IPS-18c (cell line): ENCODE measurements around the gene TENM3.
"Not testable (repeated sequence)": the region's sequence is repeated elsewhere in the genome, so short reads cannot be mapped to it uniquely, and the experiment has no call there.

ENCODE experiments used
- H3K4me3 ChIP-seq: 2 replicates; pipeline ENCODE4 v1.7.0; 2013; ENCODE audit warnings: low read depth, mild to moderate bottlenecking, low read length, moderate library complexity; ENCODE audit not compliant: insufficient read depth
- H3K9me3 ChIP-seq: one replicate; pipeline ENCODE4 v1.6.1; 2013; ENCODE audit warnings: mild to moderate bottlenecking, low read length, moderate library complexity; ENCODE audit not compliant: control insufficient read depth, insufficient read depth

TENM3 gene

DNA sequence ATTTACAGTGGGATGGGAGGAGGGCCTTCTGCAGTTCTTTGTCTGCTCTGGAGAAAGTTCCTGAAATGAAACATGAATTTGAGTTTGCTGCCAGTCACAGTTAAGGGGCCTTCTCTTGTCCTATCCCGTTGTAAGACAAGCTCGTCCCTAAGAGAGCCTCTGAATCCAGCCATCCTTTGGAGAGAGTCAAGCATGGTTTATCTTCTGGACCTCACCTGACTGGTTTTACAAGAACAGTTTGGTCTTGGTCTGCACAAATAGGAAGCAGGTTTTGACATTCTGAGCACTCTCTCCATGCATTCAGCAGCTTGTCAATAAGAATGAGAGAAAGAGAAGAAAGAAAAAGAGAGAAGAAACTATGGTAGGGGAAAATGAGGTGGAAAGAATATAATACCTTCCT lies 20.4 kb upstream of the TENM3 start:
- no peak overlapping the region for H3K4me3 ChIP-seq
- H3K9me3 ChIP-seq: no peaks in the 10 kb centered on the region

DNA sequence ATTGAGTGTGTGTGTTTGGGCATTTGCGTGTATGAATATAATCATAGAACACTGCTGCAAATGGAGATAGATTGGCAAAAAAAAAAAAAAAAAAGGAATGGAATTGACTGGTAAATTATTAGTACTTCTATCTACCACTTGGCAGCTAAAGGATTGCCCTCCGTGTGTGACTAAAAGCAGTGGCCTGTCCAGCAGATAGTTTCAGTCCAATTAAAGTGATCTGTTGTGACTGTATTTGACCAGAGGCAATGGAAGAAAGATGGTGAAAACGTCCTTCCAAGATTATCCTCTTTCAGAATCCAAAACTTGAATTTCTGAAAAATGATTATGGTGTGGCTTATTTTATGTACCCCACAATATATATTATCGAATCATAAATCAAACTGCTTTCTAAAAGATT lies 19.5 kb upstream of the TENM3 start:
- Histone ChIP-seq H3K4me3 (no peak overlapping the region), H3K9me3 (no peaks in the 10 kb centered on the region)

DNA sequence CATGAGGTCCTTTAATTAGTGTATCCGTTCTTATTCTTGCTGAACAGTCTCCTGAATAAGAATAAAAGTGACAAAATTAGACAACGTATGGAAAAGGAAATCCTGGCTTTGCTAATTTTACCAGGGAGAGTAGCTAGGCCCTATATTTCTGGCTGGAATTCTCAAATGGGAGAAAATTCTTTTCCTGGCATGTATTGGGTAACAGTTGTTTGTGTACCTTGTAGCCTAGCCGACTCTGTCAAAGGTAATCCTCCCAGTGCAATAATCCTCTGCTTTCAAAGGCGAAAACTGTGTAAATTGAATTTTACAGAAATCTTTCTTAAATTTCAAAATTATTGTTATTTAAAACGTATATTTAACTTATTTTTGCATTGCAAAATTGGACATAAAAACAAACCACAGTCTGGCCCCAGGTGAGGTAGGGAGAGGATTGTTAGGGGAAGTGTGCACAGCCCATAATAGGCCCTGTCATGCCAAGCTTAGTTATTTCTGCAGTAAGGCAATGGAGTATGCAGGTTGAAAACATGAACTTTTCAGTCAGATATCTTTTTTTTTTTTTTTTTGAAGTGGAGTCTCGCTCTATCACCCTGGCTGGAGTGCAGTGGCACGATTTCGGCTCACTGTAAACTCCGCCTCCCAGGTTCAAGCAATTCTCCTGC lies 18.9 kb upstream of the TENM3 start:
- H3K4me3 ChIP-seq: no peak overlapping the region
- no peaks in the 10 kb centered on the region for H3K9me3 ChIP-seq

DNA sequence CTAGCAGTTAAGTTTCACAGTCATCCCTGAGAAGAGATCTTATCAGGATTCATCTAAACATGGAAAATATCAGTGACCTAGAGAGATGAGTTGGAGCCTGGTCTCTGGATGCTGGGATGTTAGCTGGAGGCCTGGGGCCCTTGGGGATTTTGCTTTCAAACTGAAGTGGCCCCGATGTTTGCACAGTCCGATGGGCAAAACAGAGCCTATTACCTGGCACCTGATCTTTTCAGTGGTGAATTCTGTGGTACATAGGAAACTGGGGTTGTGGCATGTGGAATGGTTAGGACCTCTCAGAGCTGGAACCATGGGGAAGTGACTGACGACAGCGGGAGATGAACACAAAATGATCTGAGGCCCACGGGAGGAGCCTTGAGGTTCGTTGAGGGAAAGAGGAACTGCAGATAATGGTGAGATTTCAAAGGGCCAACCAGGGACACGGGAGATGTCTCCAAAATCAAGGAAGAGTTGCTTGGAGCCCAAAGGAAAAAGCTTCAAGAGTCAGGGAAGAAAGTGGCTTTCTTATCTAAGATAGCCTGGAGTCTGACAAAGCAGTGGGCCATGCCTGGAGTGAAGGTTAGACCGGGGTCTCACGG lies 17.8 kb upstream of the TENM3 start:
- no peaks in the 10 kb centered on the region for H3K9me3 ChIP-seq
- H3K4me3 ChIP-seq: no peak overlapping the region

DNA sequence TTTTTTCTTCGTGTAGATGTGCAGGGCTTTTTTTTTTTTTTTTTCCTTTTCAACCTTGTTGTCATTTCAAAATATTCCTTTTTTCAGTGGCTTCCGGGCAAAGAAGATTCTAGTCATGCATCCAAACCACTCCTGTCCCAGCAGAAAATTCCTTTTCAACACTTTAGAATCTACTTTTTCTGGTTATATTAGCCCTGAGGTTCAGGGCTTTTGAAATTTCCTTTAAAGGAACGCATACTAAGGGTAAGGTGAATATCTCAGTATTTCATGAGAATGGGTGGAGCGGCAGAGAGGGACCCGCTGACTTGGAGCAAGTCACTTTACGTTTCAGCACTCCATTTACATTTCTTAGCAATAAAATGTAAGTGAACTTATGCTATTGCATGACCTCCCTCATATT lies 15.6 kb upstream of the TENM3 start:
- H3K9me3 ChIP-seq: no peaks in the 10 kb centered on the region

DNA sequence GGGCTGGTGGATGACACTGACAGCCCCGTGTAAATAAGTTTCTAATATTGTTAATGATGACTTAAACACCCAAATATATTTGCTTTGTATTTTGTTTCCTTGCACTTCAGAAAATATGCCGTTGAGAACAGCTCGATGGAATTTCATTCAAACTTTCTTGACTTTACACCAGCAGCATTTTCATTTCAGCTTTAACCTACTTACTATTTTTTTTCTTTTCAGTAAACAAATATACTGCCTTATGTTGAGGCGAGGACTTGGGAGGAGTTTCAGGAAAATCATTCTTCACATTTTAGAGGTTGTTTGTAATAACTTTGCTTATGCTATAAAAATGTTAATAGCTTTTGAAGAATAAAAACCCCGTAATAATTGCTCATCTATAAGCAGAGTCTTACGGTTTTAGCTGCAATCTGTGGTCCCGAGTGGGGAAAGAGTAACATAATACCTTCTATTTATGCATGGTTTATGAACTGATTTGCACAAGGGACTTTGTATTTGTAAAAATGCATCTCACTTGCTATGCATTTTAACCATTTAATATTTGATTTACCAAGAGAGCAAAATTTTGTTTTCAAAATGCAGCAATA lies 14.1 kb upstream of the TENM3 start:
- Histone ChIP-seq H3K9me3 (no peaks in the 10 kb centered on the region), H3K4me3 (no peak overlapping the region)

More for the DNA sequence above, 15.6 kb upstream of the TENM3 start:
- no peak overlapping the region for H3K4me3 ChIP-seq

DNA sequence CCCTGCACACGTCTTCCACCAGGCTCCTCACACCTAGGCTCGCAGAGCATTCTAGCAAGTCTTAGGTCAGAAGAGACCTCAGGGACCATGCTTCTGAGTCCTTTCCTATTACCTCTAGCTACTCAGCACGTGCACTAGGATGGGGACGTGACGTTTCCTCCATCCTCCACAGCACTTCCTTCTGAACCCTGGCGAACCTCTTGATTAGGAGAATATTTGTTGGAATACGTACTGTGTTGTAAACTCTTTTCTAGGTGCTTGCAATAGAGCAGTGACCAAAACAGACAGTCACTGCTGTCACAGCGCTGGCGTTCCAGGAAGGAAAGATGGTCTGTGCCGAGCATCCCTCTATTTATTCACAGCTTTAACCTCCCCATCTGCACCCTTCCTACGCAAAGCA lies 12.9 kb upstream of the TENM3 start:
- no peak overlapping the region for H3K4me3 ChIP-seq
- peaks cover 2% of the 10 kb centered on the region for H3K9me3 ChIP-seq

DNA sequence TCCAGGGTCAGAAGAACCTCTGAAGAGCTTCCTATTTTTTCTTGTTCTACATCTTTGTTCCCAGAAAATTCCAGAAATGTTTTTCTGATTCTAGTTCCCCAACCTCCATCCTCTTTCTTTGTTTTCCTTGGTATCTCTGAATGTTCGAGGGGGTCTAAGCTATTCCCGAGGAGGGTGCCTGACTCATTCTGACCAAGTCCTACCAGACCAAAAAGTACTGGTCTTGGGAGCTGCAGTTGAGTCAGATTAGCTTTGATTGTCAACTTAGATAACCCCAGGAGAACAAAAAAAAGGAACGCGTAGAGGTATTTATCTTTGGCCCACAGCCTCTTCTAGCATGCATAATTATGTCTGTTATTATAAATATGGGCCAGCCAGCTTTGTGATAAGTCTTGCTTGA lies 12.1 kb upstream of the TENM3 start:
- Histone ChIP-seq H3K9me3 (peaks cover 2% of the 10 kb centered on the region), H3K4me3 (no peak overlapping the region)

DNA sequence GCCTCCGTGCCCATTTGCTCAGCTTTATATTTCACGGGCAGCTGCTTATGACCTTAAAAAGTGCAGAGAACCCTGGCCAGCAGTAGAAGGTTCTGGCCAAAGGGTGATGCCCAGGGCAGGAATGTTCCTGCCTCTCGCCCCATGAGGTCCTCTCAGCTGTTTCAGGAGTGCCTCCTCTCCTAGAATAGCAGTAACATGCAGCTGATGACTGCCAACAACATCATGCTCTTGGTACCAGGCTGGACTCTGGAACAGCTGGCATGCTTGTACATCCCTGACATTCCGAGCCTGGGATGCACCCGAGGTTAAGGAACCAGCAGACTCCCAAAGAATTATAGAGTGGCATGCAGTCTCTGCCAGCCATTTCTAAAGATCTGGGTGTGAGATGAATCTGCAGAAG lies 11.7 kb upstream of the TENM3 start:
- Histone ChIP-seq H3K4me3 (no peak overlapping the region), H3K9me3 (peaks cover 2% of the 10 kb centered on the region)

DNA sequence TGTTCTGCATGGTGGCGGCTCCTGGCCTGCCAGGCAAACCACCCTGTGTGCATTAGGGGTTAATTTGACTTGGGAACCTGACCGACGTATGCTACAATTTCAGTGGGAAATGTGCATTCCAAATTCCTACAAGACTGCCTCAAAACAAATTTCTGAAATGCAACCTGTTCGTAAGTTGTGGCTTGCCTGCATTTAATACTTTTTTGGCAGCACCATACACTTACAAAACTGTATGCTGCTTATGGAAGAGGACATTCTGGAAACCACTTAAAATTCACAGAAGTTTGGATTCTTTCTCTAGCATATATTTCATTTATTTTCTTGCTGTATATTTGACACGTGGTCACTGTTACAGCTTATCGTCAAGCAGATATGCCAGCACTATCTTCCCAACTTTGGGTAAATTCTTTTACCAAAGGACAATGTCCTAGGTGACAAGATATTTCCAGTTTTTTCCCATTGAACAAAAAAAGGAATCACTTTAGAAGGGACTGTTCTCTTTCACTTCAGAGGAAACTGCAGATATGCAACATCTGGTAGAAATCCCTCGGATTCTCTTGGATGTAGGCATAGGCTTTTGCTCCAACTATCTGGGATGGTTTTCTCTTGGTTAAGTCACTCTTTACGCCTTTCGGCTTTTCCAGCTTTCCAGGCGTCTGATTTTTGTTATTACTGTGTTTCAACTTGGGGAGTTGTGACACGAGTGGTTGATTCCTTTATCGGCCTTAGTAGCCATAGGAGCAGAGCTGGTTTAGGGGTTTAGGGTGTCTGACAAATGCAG lies 9.7 kb upstream of the TENM3 start:
- H3K9me3 ChIP-seq: peaks cover 2% of the 10 kb centered on the region
- H3K4me3 ChIP-seq: no peak overlapping the region

DNA sequence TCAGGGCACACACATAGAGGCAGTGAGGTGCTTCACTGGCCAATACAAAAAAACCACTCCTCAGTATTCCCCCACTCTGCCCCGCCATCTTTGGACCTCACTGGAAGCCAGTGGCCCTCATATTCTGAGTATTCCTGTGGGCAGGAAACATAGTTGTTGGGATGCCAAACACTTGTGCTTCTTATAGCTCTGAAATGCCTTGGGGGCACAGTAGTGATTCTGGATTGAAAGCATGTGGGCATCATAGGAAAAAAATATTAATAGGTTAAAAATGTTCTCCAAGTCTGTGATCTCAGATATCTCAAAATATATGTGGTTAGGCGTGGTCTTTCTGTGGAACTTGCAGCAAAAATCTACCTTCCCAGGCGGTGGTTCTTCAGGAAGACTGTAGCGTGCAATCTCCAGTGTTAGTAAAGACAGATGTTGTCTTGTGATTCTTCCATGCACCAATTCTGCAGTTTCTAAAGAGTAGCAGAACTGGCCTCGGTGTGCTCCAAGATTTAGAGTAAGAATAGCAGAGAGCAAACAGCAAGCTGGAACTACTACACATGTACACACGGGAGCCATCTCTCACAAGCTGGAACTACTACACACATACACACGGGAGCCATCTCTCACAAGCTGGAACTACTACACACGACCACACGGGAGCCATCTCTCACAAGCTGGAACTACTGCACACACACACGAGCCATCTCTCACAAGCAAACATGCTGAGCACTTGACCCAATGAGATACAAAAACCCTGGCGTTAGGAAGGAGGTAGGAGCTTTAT lies 8.0 kb upstream of the TENM3 start:
- no peak overlapping the region for H3K4me3 ChIP-seq

DNA sequence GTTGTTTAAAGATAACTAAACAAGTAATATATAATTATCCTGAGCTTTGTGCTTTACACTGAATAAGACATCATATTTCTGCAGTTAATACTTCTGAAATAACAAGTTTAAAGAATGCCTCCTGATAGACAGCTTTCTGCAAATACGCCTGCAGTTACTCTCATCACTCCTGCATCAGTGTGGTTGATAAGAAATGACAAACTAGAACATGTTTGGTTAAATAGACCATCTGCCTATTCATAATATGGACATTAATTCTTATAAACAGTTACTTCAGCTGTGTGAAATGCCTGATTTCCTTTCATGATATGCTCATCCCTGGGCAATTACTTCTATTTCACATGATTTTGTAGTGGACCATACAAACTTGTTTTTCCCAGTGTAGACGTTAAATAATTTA lies 7.0 kb upstream of the TENM3 start:
- H3K4me3 ChIP-seq: no peak overlapping the region
- H3K9me3 ChIP-seq: peaks cover 7% of the 10 kb centered on the region

More for the DNA sequence above, 8.0 kb upstream of the TENM3 start:
- peaks cover 2% of the 10 kb centered on the region for H3K9me3 ChIP-seq

DNA sequence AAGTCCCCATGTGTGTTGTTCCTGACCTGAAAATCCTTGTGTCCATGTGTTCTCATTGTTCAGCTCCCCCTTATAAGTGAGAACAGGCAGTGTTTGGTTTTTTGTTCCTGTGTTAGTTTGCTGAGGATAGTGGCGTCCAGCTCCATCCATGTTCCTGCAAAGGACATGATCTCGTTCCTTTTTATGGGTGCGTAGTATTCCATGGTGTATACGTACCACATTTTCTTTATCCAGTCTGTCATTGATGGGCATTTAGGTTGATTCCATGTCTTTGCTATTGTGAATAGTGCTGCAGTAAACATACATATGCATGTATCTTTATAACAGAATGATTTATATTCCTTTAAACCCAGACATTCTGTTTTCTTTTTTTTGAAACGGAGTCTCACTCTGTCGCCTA lies 6.2 kb upstream of the TENM3 start:
- not testable (repeated sequence) for H3K4me3 ChIP-seq, H3K9me3 ChIP-seq

DNA sequence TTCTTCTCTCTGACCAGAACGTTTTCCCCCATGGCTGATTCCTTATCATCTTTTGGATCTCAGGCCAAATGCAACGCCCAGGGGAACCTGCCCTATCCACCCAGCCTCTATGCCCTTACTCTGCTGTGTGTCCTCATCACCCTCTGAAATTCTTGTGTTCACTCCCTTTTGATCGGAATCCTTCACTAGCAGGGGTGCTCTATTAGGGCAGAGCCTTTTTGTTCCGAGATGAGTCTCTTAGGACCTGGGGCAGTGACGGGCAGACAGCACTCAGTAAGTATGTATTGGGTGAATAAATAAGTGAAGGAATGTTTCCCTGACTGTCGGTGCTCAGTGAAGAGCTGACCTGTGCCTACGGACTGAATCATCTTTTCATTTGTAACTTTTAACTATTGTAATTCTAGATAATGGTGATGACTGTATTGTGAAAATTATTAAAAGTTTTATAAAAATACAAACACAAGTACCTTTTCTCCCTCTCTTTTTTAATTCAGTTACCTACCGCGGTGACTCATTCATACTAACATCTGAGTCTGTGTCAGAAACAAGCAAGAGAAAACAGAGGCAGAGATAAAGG lies 4.8 kb upstream of the TENM3 start:
- no peak overlapping the region for H3K4me3 ChIP-seq
- peaks cover 7% of the 10 kb centered on the region for H3K9me3 ChIP-seq

DNA sequence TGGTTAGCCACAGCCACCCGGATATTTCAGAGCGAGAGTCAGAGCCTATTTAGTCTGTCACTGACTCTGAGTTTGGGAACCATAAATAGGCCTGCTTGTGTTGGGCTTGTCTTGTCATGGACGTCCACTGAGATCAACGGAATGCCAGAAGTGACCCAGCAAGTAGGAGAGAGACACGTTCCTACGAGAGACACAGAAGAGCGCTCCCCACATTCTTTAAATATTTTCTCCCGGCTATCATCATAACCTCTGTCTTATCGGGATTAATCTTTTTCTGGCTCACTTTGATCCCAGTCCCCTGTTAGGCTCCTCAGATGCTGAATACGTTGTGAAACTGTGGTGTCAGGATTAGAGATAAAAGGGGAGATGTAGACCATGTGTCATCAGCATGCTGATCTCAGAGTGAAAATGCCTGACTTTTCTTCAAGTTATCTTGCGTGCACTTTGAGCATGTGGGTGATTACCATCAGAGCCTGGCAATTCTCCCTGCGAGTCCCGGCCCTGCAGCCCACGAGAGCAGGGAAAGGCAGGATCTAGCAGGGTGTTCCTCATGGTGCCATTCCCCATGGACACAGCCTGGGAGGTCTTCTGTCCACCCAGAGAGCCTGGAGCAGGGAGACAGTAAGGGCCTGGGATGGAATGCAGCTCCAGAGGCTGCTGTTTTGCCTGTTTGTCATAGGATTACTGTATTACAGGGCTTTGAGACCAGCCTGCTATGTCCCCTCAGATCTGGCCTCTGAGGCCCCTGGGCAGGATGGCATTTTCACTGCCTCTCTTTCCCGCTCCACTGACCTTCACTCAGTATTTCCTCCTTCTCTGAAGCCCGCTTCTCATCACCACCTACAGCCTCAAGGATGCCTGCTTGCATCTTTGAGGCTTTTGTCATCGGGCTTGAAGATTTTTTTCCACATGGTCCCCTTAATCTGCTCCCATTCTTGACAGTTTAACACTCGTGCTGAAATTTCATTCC lies 2.8 kb upstream of the TENM3 start:
- H3K9me3 ChIP-seq: peaks cover 5% of the 10 kb centered on the region
- H3K4me3 ChIP-seq: no peak overlapping the region

DNA sequence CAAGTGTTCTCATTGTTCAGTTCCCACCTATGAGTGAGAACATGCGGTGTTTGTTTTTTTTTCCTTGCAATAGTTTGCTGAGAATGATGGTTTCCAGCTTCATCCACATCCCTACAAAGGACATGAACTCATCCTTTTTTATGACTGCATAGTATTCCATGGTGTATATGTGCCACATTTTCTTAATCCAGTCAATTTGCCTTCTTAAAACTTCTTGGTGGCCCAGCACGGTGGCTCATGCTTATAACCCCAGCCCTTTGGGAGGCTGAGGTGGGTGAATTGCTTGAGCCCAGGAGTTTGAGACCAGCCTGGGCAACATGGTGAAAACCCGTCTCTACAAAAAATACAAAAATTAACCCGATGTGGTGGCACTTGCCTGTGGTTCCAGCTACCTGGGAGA lies 942 bp upstream of the TENM3 start:
- H3K4me3 ChIP-seq: not testable (repeated sequence)

More for the DNA sequence above, 942 bp upstream of the TENM3 start:
- H3K9me3 ChIP-seq: not testable (repeated sequence)
